ENCODE results near the gene TPD52L2.
"Not testable (repeated sequence)": the region's sequence is repeated elsewhere in the genome, so short reads cannot be mapped to it uniquely, and the experiment has no call there.

Gene TPD52L2

DNA sequence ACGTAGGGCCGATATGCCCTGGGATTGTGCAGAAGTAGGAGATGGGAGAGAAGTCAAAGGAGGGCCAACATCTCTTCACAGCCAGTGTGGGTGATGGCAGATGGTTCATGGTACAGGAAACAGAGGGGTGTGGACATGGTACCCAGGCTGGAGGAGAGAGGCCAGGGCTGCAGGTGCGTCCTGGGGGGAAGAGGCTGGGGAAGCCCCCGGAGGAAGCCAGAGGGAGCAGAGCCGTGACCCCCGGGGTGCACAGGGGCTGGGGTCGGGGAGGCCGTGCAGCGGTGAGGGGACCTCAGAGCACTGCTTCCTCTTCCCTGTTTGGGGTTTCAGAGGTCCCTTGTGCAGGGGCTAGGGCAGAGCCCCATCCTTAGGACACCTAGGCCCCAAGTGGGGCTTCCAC lies 22.8 kb upstream of the TPD52L2 start:
- Mint-ChIP-seq H3K4me3 (no peak overlapping the region), H3K4me1 (no peaks in the 10 kb centered on the region), H3K36me3 (ENCODE audit: insufficient read depth) (no peaks in the 10 kb centered on the region), H3K9me3 (no peaks in the 10 kb centered on the region), H3K27me3 (peaks cover 36% of the 10 kb centered on the region), H3K27ac (ENCODE audit: low read depth) (peak overlapping the region; percentile 29)
- DNase-seq (ENCODE audit: low spot score in 2 of 2) (no peak), ATAC-seq (replicated peaks; ENCODE audit: extremely low read depth, poor library complexity, severe bottlenecking) (no peak)

DNA sequence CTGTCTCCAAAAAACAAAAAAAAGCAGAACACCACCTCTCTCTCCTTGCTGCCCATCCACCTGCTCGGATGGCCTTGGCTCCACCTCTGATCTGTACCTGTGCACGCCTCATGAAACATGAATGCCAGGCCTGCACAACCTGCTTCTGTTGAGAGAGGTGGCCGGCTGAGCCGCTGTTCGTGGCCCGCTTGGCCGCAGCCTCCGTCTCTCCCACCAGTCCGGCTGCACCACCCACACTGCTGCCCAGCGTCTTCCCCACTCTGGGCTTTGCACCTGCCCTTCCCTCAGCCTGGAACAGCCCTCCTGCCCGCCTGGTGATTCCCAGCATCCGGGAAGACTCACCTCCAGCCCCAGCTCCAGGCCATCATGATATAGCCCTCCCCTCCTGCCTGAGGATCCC lies 21.8 kb upstream of the TPD52L2 start:
- no peak overlapping the region for H3K27ac Mint-ChIP-seq (ENCODE audit: low read depth)
- H3K36me3 Mint-ChIP-seq (ENCODE audit: insufficient read depth): no peaks in the 10 kb centered on the region
- H3K4me1 Mint-ChIP-seq: no peaks in the 10 kb centered on the region
- H3K4me3 Mint-ChIP-seq: no peak overlapping the region
- H3K27me3 Mint-ChIP-seq: peaks cover 36% of the 10 kb centered on the region
- DNase-seq (ENCODE audit: low spot score in 2 of 2): no peak
- no peak for ATAC-seq (replicated peaks; ENCODE audit: extremely low read depth, poor library complexity, severe bottlenecking)
- H3K9me3 Mint-ChIP-seq: no peaks in the 10 kb centered on the region

DNA sequence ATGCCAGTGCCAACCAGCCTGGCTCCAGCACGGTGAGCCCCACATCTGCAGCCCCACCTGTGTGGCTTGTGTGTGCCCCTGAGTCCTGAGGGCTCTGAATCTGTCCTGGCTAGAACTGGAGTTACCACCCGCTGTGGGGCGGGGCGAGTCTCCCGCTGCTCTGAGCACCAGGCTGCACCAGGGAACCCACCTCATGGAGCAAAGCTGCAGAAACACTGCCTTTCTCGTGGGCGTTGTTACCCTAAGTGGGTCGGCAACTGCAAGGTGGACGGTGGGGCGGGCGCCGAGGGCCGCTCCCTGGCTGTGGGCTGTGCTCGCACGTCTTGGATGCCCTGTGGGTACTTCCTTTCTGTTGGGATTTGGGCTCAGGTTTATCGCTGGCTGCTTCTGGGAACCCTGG lies 21.3 kb upstream of the TPD52L2 start:
- no peaks in the 10 kb centered on the region for H3K9me3 Mint-ChIP-seq
- peaks cover 36% of the 10 kb centered on the region for H3K27me3 Mint-ChIP-seq
- H3K36me3 Mint-ChIP-seq (ENCODE audit: insufficient read depth): no peaks in the 10 kb centered on the region
- no peak overlapping the region for H3K4me3 Mint-ChIP-seq
- no peak overlapping the region for H3K27ac Mint-ChIP-seq (ENCODE audit: low read depth)
- ATAC-seq (replicated peaks; ENCODE audit: extremely low read depth, poor library complexity, severe bottlenecking): no peak
- DNase-seq (ENCODE audit: low spot score in 2 of 2): no peak
- no peaks in the 10 kb centered on the region for H3K4me1 Mint-ChIP-seq

DNA sequence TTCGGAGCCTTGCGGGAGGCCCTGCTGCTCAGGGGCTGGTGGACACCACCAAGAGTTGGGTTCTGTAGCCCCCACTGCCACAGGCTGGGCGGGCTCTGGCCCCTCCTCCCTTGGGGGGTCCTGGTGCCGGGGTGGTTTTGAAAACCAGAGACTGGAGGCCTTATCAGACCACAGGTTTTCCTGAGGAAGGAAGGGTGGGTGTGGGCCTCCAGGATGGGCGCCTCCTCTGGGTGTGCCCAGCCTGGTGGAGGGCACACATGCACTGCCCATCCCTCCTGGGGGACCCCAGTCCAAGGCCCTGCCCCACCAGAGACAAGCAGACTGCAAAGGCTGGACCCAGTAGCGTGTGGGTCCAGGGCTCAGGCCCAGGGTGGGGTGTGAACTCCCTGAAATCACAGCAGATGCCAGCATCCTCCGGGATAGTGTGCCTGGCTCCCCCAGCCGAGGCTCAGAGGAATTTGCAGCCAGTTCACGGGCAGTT lies 20.5 kb upstream of the TPD52L2 start:
- H3K9me3 Mint-ChIP-seq: no peaks in the 10 kb centered on the region
- DNase-seq (ENCODE audit: low spot score in 2 of 2): no peak
- H3K27me3 Mint-ChIP-seq: peaks cover 36% of the 10 kb centered on the region
- H3K36me3 Mint-ChIP-seq (ENCODE audit: insufficient read depth): peaks cover 2% of the 10 kb centered on the region
- no peak for ATAC-seq (replicated peaks; ENCODE audit: extremely low read depth, poor library complexity, severe bottlenecking)
- H3K27ac Mint-ChIP-seq (ENCODE audit: low read depth): no peak overlapping the region
- no peaks in the 10 kb centered on the region for H3K4me1 Mint-ChIP-seq
- no peak overlapping the region for H3K4me3 Mint-ChIP-seq

DNA sequence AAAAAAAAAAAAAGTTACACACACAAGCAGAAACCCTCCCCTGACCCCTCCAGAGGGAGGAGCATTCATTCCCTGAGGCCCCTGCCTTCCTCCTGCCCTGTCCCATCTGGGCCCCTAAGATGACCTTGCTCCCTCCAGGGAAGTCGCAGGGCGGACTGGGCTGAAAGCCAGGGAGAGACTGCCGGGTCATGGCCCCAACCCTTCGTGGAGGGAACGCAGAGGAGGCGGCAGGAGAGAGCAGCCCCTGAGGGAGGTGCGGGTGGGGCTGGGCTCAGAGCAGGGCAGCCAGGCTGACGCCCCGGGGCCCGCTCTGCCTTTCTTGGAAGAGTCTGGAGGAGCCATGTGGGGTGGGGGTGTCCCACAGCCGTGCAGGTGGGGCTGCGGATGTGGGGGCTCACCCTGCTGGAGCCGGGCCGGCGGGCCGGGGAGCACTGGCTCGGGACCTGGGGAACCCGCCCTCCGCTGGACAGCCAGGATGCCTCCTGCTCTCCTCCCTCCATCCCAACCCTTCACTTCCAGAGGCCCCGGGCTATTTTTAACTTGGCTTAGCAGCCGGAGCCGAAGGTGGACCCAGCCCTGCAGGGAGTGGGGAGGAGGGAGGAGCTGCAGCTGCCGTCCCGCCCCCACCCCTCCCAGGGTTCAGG lies 18.8 kb upstream of the TPD52L2 start:
- H3K27me3 Mint-ChIP-seq: peaks cover 38% of the 10 kb centered on the region
- H3K4me1 Mint-ChIP-seq: peaks cover 9% of the 10 kb centered on the region
- DNase-seq (ENCODE audit: low spot score in 2 of 2) (no peak), ATAC-seq (replicated peaks; ENCODE audit: extremely low read depth, poor library complexity, severe bottlenecking) (no peak)
- H3K36me3 Mint-ChIP-seq (ENCODE audit: insufficient read depth): peaks cover 2% of the 10 kb centered on the region
- no peak overlapping the region for H3K4me3 Mint-ChIP-seq
- no peaks in the 10 kb centered on the region for H3K9me3 Mint-ChIP-seq
- H3K27ac Mint-ChIP-seq (ENCODE audit: low read depth): no peak overlapping the region

DNA sequence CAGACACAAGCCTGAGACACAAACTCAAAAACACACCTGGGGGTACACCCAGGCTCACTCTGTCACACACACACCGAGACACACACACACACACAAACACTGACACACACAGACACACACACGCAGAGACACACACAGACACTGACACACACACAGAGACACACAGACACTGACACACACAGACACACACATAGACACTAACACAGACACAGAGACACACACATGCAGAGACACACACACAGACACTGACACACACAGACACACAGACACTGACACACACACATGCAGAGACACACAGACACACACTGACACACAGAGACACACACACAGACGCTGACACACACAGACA lies 18.2 kb upstream of the TPD52L2 start:
- H3K9me3 Mint-ChIP-seq: no peaks in the 10 kb centered on the region
- H3K4me1 Mint-ChIP-seq: peaks cover 9% of the 10 kb centered on the region
- H3K27ac Mint-ChIP-seq (ENCODE audit: low read depth): no peak overlapping the region
- no peak overlapping the region for H3K4me3 Mint-ChIP-seq
- peaks cover 41% of the 10 kb centered on the region for H3K27me3 Mint-ChIP-seq
- no peak for DNase-seq (ENCODE audit: low spot score in 2 of 2)
- peaks cover 2% of the 10 kb centered on the region for H3K36me3 Mint-ChIP-seq (ENCODE audit: insufficient read depth)
- ATAC-seq (replicated peaks; ENCODE audit: extremely low read depth, poor library complexity, severe bottlenecking): no peak

DNA sequence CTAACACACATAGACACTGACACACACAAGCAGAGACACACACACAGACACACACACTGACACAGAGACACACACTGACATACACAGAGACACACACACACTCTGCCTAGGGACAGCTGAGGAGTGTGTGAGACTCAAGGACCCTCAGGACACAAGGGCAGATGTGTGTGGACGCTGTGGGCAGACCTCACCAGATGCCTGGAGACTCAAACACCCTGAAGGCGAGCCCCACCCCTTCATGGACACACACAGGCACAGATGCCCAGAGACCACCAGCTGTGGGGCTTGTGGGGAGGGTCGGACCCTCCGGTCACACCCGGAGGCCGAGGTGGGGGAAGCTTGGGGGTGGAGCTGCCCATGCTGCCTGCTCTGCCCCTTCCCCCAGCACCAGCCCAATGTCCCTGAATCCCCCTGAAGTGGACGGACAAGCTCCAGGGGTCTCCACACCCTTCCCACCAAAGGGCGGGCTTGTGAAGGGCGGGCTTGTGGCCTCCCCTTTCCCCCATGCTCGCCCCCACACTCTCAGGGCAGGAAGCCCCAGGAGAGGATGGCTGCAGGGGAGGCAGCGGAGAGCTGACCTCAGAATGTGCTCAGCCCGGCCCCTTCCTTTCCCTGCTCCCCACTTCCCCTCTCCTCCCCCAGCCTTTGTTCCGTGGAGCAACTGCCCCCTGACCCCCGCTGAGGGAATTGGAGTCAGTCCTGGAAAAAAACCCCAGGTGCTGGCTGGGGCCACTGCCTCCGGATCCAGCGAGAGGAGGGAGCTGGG lies 17.6 kb upstream of the TPD52L2 start:
- no peak overlapping the region for H3K27ac Mint-ChIP-seq (ENCODE audit: low read depth)
- no peak for DNase-seq (ENCODE audit: low spot score in 2 of 2)
- H3K36me3 Mint-ChIP-seq (ENCODE audit: insufficient read depth): peaks cover 2% of the 10 kb centered on the region
- peaks cover 41% of the 10 kb centered on the region for H3K27me3 Mint-ChIP-seq
- peaks cover 9% of the 10 kb centered on the region for H3K4me1 Mint-ChIP-seq
- no peak for ATAC-seq (replicated peaks; ENCODE audit: extremely low read depth, poor library complexity, severe bottlenecking)
- no peaks in the 10 kb centered on the region for H3K9me3 Mint-ChIP-seq
- no peak overlapping the region for H3K4me3 Mint-ChIP-seq

DNA sequence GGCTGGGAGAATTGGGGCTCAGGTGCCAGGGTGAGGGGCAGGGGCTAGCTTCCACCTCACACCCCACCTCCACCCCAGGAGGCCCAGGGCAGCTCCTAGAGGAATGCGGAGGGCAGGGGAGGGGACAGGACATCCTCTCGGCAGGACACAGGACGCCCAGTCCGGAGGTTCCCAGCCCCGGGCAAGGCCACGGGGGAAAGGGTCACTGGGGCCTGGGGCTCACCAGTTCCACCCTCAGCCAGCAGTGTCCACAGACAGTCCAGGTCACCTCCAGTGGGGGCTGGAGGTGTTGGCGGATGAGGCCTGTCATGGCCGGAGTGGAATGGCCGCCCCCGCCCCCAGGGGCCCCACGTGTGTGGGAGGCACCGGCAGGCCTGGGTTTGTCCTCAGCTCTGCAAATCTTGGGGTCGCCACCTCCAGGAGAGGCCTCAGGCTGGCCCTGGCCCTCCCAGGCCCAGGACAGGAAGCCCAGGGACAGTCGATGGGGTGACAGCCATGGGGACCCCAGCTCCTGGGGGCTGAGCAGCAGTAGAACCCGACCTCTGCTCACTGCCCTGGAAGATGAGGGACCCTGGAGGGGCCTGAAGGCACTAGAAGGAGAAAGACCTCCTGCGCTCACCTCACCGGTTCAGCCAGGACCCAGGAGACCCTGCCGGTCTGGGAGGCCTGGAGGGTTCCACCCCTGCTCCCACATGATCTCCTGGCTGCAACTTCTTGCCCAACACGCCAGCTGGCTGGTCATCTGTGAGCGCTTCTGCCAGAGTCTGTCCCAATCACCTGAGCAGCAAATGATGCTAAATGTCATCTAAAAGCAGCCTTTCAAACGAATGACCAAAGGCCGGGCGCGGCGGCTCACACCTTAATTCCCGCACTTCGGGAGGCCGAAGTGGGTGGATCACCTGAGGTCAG lies 16.8 kb upstream of the TPD52L2 start:
- ATAC-seq (replicated peaks; ENCODE audit: extremely low read depth, poor library complexity, severe bottlenecking) (no peak), DNase-seq (ENCODE audit: low spot score in 2 of 2) (no peak)
- Mint-ChIP-seq H3K4me3 (no peak overlapping the region), H3K4me1 (peaks cover 9% of the 10 kb centered on the region), H3K27me3 (peaks cover 38% of the 10 kb centered on the region), H3K27ac (ENCODE audit: low read depth) (no peak overlapping the region), H3K36me3 (ENCODE audit: insufficient read depth) (peaks cover 2% of the 10 kb centered on the region), H3K9me3 (no peaks in the 10 kb centered on the region)

DNA sequence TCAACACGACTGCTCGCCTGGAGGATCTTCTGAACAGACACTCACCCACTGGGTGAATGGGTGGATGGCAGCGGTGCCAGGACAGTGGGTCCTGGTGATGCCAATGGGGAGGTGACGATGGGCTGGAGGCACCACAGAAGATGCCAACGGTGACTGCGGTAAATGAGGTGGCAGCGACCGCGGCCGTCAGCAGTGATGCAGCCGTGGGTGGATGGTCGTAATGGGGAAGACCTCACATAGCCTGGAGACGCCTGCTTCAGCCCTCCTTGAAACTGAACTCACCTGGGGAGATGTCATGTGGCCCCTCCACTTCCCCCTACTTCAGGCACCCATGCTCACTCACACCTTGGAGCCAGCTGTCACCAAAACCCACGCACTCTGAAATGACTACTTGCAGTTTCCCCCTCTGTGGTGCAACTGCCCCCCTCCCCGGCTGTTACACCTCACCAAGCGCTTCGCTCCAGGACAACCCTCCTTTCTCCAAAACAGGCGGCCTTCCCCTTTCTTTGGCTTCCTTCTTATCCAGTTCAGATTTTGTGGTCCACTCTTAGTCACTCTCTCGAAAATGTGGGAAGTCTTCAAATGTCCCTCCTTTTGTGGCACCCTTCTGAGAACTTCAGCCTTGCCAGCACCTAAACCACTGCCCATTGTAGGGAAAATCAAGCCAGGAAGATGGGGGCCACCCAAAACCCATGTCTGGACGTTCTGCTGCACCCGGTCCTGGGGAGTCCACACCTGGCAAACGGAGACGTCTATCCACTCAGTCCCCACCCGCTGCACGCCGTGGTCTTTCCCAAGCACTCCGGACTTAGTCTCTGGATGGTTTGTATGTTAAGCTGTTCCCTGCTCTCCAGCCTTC lies 14.2 kb upstream of the TPD52L2 start:
- Mint-ChIP-seq H3K4me1 (peaks cover 9% of the 10 kb centered on the region), H3K36me3 (ENCODE audit: insufficient read depth) (peaks cover 2% of the 10 kb centered on the region), H3K27ac (ENCODE audit: low read depth) (no peak overlapping the region), H3K4me3 (no peak overlapping the region), H3K9me3 (no peaks in the 10 kb centered on the region), H3K27me3 (peaks cover 26% of the 10 kb centered on the region)
- peak; percentile 55 for ATAC-seq (replicated peaks; ENCODE audit: extremely low read depth, poor library complexity, severe bottlenecking)
- DNase-seq (ENCODE audit: low spot score in 2 of 2): no peak

DNA sequence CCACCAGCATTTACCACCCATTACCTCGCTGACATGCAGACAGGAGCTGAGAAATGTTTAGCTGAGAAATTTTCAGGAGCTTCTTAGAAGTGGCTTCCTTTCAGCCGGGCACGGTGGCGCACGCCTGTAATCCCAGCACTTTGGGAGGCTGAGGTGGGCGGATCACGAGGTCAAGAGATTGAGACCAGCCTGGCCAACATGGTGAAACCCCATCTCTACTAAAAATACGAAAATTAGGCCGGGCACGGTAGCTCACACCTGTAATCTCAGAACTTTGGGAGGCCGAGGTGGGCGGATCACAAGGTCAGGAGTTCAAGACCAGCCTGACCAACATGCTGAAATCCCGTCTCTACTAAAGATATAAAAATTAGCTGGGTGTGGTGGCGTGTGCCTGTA lies 13.5 kb upstream of the TPD52L2 start:
- not testable (repeated sequence) for H3K4me1 Mint-ChIP-seq; H3K36me3 Mint-ChIP-seq (ENCODE audit: insufficient read depth); H3K9me3 Mint-ChIP-seq; H3K4me3 Mint-ChIP-seq; ATAC-seq (replicated peaks; ENCODE audit: extremely low read depth, poor library complexity, severe bottlenecking); DNase-seq (ENCODE audit: low spot score in 2 of 2); H3K27ac Mint-ChIP-seq (ENCODE audit: low read depth)
- peaks cover 26% of the 10 kb centered on the region for H3K27me3 Mint-ChIP-seq

DNA sequence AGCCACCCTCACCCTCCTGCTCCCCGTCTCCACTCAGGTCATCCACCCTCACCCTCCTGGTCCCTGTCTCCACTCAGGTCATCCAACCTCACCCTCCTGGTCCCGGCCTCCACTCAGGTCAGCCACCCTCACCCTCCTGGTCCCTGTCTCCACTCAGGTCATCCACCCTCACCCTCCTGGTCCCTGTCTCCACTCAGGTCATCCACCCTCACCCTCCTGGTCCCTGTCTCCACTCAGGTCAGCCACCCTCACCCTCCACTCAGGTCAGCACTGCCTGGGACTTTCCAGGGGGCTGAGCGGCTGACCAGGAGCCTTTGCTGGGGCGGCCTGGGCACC lies 11.4 kb upstream of the TPD52L2 start:
- not testable (repeated sequence) for H3K27ac Mint-ChIP-seq (ENCODE audit: low read depth); ATAC-seq (replicated peaks; ENCODE audit: extremely low read depth, poor library complexity, severe bottlenecking); H3K36me3 Mint-ChIP-seq (ENCODE audit: insufficient read depth); H3K9me3 Mint-ChIP-seq; H3K4me3 Mint-ChIP-seq; DNase-seq (ENCODE audit: low spot score in 2 of 2)
- H3K27me3 Mint-ChIP-seq: peaks cover 26% of the 10 kb centered on the region
- H3K4me1 Mint-ChIP-seq: peaks cover 17% of the 10 kb centered on the region

All from central memory CD8-positive, alpha-beta T cell (primary cell).